ENCODE data around the gene DCP2.

The DCP2 gene

DNA sequence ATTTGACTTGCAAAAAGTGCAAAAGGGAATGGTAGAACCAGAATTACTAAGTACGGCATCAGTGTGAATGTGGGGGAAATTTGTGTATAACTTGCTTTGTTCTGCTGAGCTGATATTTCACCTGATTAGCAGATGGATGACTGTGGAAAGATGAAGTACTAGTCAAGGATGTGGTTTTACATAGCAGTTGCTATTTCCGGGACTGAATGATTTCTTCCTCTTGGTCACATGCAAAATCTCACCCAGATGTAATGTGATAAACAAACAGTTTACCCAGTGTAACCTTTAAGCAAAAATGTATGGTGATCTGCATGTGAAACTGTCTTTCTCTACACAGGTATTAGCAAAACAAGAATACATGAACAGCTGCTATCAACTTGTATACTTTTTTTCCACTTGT lies 46.1 kb downstream of the DCP2 start:
- no peak for DNase-seq (ENCODE audit: low spot score)

DNA sequence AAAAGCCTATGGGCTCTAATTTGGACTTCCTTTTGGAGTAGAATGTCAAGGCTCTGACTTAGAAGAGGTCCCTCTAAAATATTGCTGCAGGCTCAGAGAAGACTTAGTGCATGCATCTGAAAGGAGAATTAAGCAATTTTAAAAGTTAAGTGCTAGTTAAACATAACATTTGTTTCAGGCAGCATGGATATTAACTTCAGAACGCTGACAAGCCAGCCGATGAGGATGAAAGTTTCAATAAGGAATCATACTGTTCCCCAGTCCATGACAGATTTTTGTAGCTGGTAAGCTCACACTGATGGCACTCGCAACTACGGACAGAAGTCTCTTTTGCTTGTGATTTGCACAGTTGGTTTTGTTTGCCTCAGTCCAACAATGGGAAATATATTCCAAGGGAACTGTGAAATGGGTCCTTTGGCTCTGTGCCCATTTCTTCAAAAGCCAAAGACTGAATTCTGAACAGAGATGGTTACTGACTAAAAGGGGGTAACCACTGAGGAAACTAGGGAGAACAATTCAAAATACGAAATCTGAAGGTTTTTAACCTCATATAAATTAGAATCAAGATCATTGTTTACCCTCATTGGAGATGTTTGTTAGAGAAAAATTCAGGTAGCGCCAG lies 47.6 kb downstream of the DCP2 start:
- DNase-seq (ENCODE audit: low spot score): no peak

DNA sequence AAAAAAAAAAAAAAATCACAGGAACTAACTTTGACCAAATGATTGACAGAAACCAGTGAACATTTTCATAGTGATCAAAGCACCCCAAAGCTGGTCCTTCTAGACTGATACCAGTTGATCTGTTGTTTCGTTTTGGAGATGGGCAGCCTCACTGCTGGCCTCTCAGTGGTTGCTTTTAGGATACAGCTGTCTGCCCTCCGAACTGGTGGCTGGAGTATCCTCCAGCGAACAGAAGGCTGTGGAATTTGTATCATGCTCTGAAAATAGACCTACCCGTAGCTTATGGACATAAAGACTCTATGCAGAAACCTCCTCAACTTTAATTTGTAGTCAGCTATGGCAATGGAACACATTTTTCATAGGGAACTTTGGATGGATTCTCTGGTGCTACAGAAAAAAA lies 49.0 kb downstream of the DCP2 start:
- DNase-seq (ENCODE audit: low spot score): no peak

DNA sequence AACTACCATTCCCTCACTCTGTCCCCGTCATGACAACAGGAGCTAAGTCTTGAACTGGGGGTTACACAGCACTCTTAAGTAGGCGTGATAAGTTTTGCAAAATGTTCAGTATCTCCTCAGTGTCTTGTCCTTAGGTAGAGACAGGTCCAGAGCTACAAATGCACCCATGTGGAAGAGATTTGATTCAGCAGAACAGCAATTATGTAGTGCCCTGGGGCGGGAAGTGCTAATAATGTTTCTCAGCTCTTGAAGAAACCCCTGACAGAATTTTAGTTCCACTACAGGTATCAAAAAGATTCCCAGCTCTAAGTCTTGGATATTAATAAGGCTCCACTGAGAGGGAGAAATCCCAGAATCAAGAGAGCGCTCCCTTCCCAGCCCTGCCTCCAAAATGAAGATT lies 49.6 kb downstream of the DCP2 start:
- no peak for DNase-seq (ENCODE audit: low spot score)

DNA sequence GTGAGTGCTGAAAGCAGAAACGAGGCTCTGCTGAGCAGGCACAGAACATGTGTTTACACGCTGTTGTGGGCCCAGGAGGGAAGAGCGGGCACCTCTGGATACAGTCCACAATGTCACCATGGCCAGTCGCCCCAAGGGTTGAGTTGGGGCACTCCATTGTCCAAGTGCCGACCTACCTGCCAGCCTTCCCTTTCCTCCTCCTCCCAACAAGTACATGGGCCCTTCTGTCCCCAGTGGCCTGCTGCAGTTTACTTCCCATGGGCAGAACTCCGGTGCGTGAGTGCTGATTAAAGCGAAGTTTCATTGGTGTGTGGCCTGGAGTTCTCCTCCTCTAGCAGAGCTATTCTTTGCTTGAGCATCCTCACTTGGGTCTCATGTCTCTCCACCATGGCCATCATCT lies 50.4 kb downstream of the DCP2 start:
- no peak for DNase-seq (ENCODE audit: low spot score)

DNA sequence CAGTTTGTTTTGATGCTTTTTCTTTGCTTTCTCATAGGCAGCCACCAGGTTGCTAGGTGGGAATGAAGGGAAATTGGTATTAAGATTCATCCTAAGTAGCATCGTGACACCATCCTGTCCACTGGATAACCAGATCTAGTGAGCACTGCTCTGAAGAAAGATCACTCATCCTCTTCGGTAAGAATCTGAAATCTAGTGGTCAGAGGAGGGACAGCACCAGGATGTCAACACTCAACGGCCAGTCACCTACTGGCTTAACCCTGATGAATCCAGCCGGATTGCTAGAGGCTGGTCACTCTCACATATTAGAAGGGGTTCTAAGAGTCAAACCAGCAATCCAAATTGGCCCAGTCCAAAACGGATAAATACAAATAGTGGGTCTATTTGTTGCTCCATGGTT lies 50.8 kb downstream of the DCP2 start:
- no peak for DNase-seq (ENCODE audit: low spot score)

DNA sequence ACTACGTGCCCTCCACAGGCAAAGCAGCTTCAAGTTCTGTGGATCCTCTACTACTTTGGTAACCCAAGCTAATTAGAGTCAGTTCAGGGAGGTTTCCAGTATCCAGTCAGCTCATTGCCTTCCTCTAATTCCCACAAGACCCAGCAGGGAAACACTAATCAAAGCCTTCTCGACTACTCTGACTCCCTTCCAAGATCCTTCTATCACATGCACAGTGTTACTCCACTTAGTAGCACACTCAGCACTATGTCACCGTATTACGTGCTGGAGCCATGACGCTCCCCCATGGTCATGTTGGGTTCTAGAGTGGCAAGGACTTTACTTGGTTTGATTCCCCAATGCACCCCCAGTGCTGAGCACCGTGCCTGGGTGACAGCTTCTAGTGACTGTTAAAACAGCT lies 53.0 kb downstream of the DCP2 start:
- no peak for DNase-seq (ENCODE audit: low spot score)

DNA sequence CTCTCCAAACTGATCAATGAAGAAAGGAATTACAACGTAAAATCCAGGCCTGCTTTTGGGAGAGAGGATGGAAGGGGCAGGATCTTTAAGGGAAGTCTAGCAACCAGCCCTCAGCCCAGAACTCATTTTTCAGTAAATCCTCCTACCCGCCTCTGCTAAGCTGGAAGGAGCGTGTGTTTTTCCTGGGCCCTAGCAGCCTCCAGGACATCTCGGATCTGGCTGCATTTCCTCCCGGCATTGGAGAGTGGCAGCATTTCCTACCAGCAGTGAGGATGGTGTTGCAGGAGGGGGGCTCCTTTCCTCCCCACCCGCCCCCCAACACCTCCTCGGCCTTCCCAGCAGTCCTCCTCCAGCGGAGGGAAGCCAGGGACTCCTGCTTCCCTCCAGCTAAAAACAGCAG lies 54.5 kb downstream of the DCP2 start:
- no peak for DNase-seq (ENCODE audit: low spot score)

DNA sequence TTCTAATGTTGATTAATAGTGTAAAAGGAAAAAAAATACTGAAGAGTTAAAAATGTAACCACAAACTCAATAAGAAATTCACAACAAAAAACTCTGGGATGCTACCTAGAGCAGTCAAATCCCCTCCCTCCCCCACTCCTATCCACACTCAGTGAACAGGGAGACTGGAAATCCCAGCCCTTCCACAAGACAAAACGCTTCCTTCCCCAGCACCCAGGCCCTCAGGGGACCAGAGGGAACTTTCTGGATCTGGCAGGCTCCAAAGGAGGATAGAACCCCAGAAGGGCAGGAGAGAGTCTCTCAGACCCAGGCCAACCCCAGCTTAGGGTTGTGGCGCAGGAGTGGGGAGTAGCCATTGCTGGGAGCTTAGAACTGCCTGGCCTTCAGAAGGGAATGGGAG lies 55.0 kb downstream of the DCP2 start:
- DNase-seq (ENCODE audit: low spot score): no peak

DNA sequence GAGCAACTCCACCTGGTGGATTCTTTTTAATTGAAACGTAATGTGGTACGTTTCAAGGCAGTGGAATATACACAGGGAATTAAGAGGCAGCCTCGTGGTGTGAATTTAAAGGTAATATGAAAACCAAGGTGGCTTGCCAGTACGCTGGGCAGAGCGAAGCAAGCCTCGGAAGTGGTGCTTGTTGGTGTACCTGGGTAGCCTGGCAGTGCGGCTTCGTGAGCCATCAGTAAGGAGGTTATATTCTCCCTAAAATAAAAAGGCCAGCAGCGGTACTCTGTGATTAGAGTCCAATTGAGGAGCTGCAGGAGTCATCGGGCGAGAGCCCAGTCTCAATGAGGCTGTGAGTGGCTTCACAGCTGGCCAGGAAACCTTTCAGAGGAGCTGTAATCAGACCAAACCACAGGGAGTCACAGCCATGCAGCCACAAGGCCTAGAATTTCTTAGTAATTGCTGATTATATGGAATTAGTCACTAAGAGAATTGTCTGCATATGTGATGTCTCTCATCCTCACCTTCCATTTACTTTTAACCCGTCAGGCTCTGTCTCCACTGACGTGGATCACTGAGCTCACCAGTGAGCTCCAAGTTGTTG lies 57.7 kb downstream of the DCP2 start:
- no peak for DNase-seq (ENCODE audit: low spot score)

DNA sequence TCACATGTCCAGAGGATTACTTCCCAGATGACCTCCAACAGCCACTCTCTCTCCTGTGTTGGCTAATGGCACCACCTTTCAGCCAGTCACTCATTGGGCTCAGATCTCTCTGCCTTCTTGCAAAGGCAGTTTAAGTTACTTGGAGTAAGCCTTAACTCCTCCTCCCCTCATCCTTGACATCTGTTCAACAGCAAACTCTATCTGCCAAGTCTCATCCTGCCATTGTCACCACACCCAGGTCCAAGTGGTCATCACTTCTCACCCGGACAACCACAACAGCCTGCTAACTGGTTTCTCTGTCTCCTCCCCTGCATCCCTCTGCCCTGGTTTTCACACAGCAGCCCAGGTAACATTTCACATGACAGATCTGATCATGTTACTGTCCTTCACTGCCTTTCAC lies 58.5 kb downstream of the DCP2 start:
- DNase-seq (ENCODE audit: low spot score): no peak

DNA sequence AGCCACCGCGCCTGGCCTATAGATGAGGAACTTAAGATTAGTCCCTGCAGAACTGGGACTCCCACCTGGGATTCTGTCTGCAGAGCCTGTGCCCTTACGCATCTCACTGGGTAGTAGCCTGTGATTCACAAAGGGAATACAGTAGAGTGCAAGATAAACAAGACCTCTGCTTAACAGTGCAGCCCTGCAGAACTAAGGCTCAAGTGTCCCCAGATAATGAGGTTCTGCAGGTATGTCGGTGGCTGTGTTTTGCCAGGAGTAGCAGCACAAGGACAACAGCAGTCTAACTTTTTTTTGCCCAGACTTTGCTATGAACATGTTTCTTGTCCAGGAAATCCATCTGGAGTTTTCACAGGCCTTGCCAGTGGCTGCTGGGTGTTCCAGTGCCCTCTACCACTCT lies 59.7 kb downstream of the DCP2 start:
- no peak for DNase-seq (ENCODE audit: low spot score)

DNA sequence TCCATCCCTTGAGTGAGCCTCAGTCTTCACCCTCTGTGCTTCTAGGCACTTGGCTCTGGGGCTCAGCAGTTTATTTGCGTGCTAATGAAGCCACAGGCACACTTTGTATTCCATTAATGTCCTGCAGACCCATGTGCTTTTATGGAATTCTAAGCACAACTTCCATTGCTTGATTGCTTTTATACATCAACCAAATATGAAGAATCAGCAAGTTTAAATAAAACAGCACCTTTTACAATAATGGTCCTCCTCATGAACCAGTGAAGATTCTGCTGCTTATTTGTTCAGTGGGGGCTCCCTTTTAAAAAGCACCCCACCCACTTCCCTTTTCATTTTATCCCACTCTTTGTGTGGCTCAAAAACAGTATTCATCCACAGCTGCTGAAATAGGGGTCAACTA lies 60.2 kb downstream of the DCP2 start:
- DNase-seq (ENCODE audit: low spot score): no peak

DNA sequence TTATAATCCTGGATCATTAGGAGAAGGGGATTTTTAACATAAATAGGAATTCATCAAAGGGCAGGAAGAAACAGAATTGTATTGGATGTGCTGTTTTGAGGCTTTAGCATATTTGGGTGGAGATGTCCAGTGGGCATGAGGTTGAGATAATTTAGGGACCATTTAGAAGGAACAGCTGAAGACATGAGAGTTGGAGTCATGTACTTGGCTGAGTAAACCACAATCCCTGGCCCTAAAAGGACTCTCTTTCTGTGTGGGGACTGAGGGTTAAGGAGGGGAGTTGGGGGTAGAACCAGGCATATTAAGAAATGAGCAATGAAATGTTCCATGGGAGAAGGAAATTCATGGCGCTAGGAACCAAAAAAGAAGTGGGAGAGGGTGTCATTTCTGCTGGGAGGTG lies 61.5 kb downstream of the DCP2 start:
- DNase-seq (ENCODE audit: low spot score): no peak

DNA sequence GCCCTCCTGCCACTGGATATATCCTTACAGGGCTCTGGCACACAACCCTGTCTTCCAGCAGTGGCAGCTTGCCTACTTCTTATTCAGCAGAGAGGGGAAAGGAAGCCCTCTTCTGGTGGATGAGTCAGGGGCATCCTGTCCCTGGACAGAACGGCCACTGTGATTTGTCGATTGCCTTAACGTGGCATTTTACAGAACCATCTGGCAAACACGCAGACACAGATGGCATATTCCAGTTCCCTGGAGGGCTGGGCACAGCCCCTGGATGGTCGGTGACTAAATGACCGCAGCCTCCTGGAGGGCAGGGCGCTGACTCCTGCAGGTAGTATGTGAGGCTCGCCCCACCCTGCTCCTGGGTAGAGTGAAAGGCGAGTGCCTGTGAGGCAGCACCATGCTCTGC lies 62.1 kb downstream of the DCP2 start:
- no peak for DNase-seq (ENCODE audit: low spot score)

DNA sequence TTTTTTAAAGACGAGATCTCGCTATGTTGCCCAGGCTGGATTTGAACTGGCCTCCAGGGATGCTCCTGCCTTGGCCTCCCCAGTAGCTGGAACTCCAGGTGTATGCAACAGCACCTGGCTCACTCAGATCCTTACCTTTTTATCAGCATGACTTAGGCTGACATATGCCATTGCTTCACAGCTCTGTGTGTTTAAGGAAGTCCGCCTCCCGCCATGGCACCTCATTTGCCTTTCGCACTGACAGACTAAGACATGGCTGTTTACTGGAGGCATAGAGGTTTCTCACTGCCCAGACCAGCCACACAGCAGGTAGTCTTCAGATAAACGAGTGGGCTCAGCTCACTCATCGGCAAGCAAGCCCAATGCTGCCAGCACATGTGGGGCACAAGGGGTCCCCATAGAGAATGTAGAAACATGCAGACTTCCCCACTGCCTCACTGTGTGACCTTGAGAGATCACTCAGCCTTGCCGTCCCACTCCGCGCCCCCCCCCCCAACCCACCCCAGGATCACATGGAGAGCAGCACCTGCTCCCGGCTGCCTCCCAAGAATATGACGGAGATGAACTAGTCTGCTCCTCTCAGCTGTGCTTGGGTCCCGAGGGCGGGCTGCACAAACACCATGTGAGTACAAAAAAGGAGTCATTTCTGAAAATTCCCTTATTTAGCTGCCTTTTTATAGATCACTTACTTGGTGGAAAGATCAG lies 62.8 kb downstream of the DCP2 start:
- no peak for DNase-seq (ENCODE audit: low spot score)

DNA sequence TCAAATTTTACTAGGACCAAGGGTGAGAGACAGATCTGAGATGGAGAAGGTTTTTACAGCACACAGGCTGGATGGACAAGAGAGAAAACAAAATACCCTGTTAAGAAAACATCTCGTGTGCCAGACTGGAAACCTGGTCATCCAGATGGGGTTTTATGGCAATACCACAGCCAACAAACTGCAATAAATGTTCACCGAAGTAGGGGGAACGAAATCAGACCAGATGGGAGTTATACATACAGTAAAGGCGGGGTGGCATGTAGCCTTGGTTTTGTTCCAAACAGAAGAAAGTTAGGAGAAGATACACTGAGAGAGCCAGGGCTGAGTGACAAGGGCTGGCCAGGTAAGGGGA lies 63.3 kb downstream of the DCP2 start:
- no peak for DNase-seq (ENCODE audit: low spot score)

DNA sequence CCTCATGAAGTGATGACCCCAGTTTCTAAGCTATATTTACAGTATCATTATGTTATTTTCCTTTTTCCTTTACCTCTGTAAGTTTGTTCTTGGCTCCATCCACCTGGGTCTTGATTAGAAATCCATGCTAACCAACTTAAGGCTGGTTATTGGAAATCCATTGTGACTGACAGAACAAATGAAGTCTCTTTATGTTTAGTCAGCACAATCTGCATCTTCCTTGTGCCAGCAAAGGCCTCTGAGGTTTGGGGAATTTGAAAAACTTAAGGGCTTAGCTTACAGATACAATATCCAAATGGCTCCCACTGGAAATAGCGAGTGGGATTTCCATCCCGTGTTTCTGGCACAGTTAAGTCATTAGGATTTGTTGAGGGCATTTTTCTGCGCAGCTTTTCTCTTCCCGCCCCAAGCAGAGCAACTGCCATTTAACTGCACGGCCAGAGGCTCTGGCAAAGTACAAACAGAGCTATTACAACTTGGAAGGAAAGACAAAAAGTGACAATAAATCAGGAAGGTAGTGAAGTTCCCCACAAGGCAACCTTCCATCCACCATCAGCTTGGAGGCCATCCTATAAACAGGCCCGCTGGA lies 64.2 kb downstream of the DCP2 start:
- no peak for DNase-seq (ENCODE audit: low spot score)

DNA sequence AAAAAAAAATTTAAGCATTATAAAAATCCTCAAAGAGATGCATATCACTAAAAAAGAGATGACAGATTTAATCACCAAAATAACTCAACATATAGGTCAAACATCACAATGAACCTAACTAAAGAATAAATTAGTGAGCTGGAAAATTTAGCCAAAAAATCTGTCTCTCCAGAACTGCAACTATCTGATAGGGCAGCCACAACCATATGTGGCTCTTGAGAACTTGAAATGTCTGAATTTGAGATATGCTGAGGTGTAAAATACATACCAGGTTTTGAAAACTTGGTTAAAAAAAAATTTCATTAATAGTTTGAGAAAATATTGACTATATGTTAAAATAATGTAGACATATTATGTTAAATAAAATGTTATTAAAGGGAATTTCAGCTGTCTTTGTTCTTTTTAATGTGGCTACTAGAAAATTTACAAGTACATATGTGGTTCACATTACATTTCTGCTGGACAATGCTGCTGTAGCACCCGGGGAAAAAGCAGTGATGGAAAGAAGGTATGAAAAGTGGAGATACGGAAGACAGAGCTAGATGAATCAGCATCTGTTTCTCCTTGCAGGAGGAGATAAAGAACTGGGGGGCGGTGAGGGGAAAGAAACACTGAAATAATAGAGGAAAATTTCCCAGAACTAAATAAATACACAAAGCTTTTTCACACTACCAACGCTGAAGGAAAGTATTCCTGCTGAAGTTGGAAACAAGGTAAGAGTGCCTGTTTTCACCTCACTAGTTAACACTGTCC lies 66.1 kb downstream of the DCP2 start:
- no peak for DNase-seq (ENCODE audit: low spot score)

DNA sequence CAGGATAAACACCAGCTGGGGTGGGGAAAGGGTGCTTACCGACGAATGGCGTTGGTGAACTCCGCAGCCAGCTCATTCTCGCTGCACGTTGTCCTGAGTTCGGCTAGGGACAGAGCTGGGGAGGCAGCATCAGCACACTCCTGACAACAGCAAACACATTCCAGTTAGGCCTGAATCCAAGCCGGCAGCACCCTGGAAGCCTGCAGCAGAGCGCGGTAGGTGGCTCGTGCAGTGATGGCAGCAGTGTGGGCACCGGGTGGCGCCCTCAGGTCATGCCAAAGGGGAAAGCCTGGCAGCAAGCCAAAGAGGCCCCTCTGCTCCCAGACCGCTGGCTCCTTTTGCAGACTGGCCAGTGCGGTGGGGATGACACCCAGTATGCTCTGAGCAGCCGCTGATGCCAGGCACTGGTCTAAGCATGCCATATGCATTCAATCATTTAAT lies 66.9 kb downstream of the DCP2 start:
- DNase-seq (ENCODE audit: low spot score): no peak

DNA sequence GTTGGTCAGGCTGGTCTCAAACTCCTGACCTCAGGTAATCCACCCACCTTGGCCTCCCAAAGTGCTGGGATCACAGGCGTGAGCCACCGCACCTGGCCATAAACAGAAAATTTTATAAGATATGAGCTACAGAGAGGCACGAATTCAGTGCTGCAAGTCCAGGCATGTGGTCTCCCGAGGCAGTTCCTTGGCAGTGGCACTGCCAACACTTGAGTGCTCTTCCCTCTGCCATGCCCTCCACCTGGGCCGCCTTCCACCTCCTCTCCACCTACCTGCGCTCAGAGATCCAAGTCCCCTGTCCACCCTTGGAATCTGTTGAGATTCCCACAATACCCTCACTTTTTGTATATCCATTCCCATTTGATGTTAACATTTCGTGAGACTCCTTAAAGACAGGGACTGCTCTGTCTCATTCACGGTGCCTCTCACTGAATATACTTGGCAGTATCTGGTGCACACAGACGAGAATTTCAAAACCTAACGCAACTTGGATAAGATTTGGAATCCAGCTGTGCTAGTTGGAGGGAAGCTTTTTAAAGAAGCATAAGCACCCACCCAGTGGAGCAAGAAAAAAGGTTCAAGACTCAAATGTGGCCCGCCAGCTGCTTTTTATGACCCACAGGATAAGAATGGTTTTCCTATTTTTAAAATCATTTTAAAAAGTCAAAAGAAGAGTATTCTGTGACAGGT lies 68.3 kb downstream of the DCP2 start:
- DNase-seq (ENCODE audit: low spot score): no peak

DNA sequence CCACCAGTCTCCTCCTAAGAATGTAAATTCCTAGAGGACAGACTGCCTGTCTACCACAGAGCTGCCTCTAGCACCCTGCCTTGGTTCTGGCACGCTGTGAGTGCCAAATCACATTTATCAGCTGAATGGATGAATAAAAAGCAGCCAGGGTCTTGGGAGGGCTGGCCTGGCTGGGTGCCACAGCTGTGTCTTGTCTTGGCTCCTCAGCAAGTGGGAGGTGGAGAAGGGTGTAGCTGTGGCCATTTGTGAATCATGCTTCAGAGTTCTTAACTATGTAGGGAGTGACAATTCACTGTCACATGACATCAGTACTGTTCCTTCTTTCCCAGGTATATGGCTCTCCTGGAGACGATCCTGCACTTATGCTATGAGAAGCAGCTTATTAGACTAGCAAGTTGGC lies 70.6 kb downstream of the DCP2 start:
- no peak for DNase-seq (ENCODE audit: low spot score)

All from COLO829 (cell line).